GM12878 (cell line): ENCODE results near the gene LY6G6D.

Source experiments
- KAT2A ChIP-seq: conservative IDR thresholded peaks from 2 replicates; pipeline ENCODE4 v1.6.1; 2011; ENCODE audit warnings: low read depth, low read length; ENCODE audit not compliant: control insufficient read depth
- NRF1 ChIP-seq: conservative IDR thresholded peaks from 2 replicates; pipeline ENCODE4 v1.6.1; 2011; ENCODE audit warnings: mild to moderate bottlenecking, low read depth, low read length, improper control_type of control experiment
- TF ChIP-seq, protein P1 (sequence below), 3 experiments: IDR thresholded peaks in 2 of 3; conservative IDR thresholded peaks in 1 of 3; 2 replicates each; pipeline ENCODE4 v1.5.1; 2011; ENCODE audit warnings: low read depth in 3 of 3, low read length in 3 of 3, mild to moderate bottlenecking in 3 of 3, control low read depth in 2 of 3, moderate library complexity in 2 of 3, inconsistent platforms in 1 of 3, mixed read lengths in 1 of 3; ENCODE audit not compliant: control insufficient read depth in 2 of 3, insufficient read depth in 1 of 3; ENCODE audit errors: extremely low read depth in 1 of 3

DNA sequence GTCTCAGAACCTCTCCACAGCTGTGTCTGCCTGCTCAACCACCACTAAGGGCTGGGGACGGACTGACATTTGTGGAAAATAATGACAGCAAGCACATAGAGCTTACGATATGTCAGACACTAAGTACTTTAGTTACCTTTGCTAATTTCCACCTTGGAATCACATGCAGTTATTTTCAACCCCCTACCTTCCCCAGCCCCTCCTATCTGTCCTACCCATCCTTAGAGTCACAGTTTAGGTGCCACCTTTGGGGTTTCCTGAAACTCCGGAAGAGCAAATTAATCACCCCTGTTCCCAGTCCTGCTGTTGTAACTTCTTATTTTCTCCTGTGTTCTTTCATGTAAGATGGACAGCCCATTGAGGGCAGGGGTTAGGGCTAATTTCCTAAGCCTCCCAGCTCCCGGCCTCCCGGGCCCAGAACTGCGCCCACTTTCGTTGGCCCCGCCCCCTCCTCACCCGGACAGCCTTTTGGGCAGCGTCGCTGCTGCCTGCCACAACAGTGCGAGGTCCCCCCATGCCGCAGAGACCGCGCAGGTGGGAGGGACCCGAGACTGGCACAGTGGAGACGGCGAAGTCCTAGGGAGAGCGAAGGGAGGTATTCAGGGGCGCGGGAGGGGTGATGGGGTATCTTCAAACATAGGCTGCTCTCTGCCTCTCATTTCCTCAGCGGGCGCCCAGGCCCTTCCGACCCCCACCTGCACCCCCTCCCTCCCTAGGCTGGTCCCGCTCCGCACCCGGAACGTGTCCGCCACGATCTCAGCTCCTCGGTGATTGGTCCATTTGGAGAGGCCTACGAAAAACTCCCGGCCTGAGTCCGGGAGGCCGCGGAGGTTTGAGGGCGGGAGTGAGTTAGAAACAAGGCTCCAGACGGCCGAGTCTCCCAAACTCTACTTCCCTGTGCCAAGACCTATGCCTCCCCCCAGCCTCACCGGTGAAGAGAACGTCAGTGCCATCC, 12.8 kb downstream of the LY6G6D start:
- TF ChIP-seq, protein P1, sequence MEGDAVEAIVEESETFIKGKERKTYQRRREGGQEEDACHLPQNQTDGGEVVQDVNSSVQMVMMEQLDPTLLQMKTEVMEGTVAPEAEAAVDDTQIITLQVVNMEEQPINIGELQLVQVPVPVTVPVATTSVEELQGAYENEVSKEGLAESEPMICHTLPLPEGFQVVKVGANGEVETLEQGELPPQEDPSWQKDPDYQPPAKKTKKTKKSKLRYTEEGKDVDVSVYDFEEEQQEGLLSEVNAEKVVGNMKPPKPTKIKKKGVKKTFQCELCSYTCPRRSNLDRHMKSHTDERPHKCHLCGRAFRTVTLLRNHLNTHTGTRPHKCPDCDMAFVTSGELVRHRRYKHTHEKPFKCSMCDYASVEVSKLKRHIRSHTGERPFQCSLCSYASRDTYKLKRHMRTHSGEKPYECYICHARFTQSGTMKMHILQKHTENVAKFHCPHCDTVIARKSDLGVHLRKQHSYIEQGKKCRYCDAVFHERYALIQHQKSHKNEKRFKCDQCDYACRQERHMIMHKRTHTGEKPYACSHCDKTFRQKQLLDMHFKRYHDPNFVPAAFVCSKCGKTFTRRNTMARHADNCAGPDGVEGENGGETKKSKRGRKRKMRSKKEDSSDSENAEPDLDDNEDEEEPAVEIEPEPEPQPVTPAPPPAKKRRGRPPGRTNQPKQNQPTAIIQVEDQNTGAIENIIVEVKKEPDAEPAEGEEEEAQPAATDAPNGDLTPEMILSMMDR (IDR thresholded peaks at IDR 0.05 in 2 of 3, conservative IDR thresholded peaks at IDR 0.05 in 1 of 3; ENCODE audit: control insufficient read depth in 2 of 3, extremely low read depth in 1 of 3, insufficient read depth in 1 of 3, low read depth in 3 of 3, low read length in 3 of 3): no peak
- TF ChIP-seq KAT2A (no peak), NRF1 (no peak)
